GM18858 (cell line): ENCODE results near the gene GPSM1.
"Not testable (repeated sequence)": the region's sequence is repeated elsewhere in the genome, so short reads cannot be mapped to it uniquely, and the experiment has no call there.

Experiments
- ATAC-seq: cut with Tn5 transposase; IDR thresholded peaks from one replicate; pipeline ENCODE4 v1.9.1; 2021; ENCODE audit not compliant: unreplicated experiment

Gene GPSM1

GRCh38 chr9:136343121-136343883, 16.0 kb downstream of the GPSM1 start:
- ATAC-seq: no peak

- no peak for ATAC-seq
These were observed 16.5 kb downstream of the GPSM1 start for GRCh38 chr9:136343884-136344269.

GRCh38 chr9:136344544-136345280, 17.4 kb downstream of the GPSM1 start:
- ATAC-seq: no peak

GRCh38 chr9:136345281-136346156, 18.2 kb downstream of the GPSM1 start:
- ATAC-seq: no peak

GRCh38 chr9:136346157-136346481, 18.8 kb downstream of the GPSM1 start:
- no peak for ATAC-seq

- ATAC-seq: no peak
These were observed 19.7 kb downstream of the GPSM1 start for GRCh38 chr9:136346927-136347465.

- no peak for ATAC-seq
These were observed 20.3 kb downstream of the GPSM1 start for GRCh38 chr9:136347472-136348256.

- ATAC-seq: no peak
These were observed 21.4 kb downstream of the GPSM1 start for GRCh38 chr9:136348691-136349090.

GRCh38 chr9:136349546-136349945, 22.2 kb downstream of the GPSM1 start:
- no peak for ATAC-seq

GRCh38 chr9:136351252-136351800, 24.0 kb downstream of the GPSM1 start:
- ATAC-seq: no peak

GRCh38 chr9:136351868-136352267, 24.5 kb downstream of the GPSM1 start:
- ATAC-seq: not testable (repeated sequence)

GRCh38 chr9:136352682-136353081, 25.3 kb downstream of the GPSM1 start:
- ATAC-seq: no peak

- no peak for ATAC-seq
These were observed 25.7 kb downstream of the GPSM1 start for GRCh38 chr9:136353088-136353487.

- no peak for ATAC-seq
These were observed 26.6 kb downstream of the GPSM1 start for GRCh38 chr9:136353757-136354488.

GRCh38 chr9:136354592-136355085, 27.3 kb downstream of the GPSM1 start:
- ATAC-seq: no peak

- ATAC-seq: no peak
These were observed 28.5 kb downstream of the GPSM1 start for GRCh38 chr9:136355616-136356557.

- no peak for ATAC-seq
These were observed 29.9 kb downstream of the GPSM1 start for GRCh38 chr9:136357202-136357725.

GRCh38 chr9:136358016-136358415, 30.7 kb downstream of the GPSM1 start:
- ATAC-seq: no peak
